ENCODE measurements around the gene EOMES.
A peak's percentile ranks its signal among the peaks of the same experiment; 100 is the strongest.
"Not testable (repeated sequence)": the region's sequence is repeated elsewhere in the genome, so short reads cannot be mapped to it uniquely, and the experiment has no call there.

EOMES gene

GRCh38 chr3:27721717-27722564 is at the start of gene EOMES:
Gene EOMES, minus strand, starts transcription at chr3:27722323. Its CDS starts 29 bp downstream, at chr3:27722294.
- peak; percentile 35 for DNase-seq

GRCh38 chr3:27770384-27770783 is 48.3 kb upstream of the EOMES start:
- DNase-seq, result not testable (repeated sequence)

- DNase-seq, result no peak
Observed at GRCh38 chr3:27767000-27767399, 44.9 kb upstream of the EOMES start.

DNA sequence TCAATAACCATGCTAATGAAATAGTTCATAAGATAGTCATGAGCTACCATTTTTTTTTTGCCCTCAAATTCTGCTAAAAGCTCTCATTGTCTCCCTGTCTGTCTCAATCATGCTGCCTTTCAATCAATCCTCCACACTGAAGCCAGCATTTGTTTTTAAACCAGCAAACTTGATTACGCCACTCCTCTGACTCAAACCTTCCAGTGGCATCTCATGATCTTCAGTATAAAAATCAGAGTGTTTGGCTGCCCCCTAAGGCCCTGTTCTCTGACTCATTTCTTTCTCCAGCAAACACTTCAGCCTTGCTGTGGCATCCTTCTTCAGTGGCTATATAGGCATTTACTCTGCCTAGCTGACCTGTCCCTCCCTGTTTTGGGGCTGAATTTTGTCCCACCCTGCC is 36.0 kb upstream of the EOMES start:
- peak; percentile 56 for DNase-seq

DNA sequence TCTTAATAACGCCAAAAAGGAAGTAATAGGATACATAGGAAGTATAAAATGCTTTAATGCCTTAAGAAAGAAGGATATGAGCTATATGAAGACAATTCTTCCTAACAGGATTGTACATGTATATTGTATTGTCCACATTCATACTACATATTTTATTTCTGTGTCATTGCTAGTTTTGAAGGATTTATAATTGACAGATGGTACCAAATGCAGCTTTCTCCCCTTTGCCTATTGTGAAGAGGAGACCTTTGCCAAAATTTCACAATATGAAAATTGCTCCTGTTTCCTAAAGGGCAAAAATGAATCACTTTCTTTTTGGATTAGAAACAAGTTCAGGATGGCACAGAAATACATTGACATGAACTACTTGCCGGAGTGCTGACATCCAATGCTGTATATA is 34.8 kb upstream of the EOMES start:
- no peak for DNase-seq

- DNase-seq, result no peak
Observed at GRCh38 chr3:27752926-27753325, 30.8 kb upstream of the EOMES start.

DNA sequence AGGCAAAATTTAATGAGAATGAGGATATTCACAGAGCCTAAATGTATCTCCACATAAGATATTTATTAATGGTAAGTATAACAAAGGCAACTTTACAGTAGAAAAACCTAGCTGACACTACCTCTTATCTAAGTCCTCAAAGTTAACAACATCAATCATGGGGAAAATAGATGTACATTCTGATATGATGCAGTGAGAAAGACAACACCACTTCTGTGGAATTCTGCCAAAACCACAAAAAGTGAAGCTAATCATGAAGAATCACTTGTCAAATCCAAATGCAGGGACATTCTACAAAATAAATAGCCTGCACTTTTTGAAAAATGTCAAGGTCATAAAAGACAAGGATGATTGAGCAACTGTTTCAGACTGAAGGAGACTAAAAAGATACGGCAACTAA is 27.5 kb upstream of the EOMES start:
- no peak for DNase-seq

- DNase-seq, result no peak
Observed at GRCh38 chr3:27746838-27747237, 24.7 kb upstream of the EOMES start.

- DNase-seq, result no peak
Observed at GRCh38 chr3:27740854-27741253, 18.7 kb upstream of the EOMES start.

DNA sequence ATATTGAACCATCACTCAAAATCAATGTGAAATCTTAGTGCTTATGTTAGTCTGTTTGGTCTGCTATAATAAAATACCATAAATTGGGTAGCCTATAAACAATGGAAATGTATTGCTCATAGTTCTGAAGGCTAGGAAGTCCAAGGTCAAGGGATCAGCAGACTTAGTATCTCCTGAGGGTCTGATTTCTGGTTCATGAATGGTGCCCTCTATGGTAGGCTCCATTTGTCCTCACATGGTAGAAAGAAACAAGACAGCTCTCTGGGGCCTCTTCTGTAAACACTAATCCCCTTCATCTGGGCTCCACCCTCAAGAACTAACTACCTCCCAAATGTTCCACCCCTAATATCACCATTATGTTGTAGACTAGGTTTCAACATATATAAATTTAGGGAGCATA is 15.0 kb upstream of the EOMES start:
- DNase-seq, result no peak

DNA sequence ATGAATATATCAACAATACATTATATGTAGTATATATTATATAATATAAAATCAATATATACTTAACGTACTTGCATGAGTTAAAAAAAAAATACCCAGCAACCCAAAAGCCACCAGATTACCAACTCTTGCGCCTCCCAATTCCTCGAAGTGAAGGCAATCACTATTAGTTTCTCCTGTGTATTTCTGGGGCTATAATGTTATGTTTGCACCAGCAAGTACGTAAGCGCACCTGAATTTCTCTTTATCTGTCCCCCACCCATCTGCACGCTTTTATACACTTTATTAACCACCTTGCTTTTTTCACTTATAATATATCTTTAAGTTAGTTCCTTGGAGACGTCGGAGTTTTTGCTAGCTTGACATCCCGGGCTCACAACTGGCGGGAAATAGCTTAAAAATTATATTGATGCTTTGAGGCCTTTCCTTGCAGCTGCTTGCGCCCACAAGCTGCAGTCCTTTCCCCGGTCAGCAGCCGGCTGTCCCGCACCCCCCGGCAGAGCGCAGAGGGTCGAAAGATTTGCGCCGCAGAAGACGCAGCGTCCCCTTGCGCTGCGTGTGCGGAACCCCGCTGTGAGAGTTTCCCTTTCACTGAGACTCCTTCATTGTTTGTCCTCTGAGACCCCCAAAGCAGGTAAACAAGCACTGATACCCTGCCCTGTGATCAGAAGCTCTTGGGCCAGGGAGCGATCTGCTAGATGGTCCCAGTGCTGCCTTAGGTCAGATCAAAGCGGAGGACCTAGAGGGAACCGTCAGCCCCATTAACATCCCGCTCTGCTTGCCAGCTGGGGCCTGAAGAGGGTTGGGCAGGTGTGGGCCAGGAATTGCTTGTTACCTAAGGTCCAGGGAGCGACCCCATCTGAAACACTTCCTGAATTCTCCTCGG is 8.9 kb upstream of the EOMES start:
- no peak for DNase-seq

DNA sequence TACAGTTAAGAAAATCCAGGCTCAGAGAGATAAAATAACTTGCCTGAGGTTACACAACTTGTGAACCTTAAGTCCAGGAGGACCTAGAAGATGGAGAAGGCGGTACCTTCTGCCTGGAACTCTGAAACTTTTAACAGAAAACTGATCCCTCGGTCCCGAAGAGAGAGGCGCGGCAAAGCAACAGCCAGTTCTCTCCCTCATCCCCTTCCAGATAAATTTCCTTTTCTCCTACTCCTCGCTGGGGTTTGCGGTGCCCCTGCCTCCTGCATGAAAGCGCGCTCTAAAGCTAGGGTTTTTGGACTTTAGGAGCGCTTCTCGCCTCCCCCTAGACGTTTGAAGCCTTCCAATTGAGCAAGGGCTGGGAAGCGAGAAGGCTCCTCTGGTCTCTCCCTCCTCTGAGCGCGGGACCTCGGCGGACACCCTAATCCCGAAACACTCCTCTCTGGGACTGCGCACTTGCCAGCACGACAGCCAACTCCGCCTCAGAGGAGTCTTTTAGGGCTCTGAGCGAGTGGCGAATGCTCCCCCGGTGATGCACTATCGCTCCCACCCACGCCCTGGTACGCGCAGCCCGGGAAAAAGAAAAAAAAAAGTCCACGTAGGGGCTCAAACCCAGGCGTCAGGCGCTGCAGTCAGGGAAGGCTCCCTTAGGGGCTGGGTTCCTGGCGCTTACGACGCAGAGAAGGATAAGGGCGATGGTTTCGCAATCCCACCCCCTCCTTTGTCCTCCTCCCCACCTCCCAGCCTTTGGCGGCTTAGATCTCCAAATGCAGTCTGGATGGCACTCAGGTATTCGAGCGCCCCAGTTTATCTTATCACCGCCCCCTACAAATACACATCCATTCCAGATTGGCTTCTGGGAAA is 7.9 kb upstream of the EOMES start:
- no peak for DNase-seq

DNA sequence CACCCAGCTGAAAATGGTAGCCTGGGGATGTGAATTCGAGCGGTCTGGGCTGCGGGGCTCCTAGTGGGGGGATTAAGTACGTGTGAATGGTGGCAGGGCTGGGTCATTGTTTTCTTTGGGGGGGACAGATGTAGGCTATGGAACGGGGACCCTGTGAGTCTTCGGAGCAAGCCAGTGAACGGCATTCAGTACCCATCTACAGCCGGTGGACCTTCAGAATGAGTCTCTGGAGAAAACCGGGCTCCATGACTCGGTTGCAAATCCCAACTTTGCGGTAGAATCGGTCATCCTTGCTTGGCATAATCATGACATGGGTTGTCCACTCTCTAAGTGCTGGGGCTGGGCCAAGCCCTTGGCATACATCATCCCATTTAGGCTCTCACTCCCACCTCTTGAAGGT is 7.2 kb upstream of the EOMES start:
- DNase-seq, result no peak

DNA sequence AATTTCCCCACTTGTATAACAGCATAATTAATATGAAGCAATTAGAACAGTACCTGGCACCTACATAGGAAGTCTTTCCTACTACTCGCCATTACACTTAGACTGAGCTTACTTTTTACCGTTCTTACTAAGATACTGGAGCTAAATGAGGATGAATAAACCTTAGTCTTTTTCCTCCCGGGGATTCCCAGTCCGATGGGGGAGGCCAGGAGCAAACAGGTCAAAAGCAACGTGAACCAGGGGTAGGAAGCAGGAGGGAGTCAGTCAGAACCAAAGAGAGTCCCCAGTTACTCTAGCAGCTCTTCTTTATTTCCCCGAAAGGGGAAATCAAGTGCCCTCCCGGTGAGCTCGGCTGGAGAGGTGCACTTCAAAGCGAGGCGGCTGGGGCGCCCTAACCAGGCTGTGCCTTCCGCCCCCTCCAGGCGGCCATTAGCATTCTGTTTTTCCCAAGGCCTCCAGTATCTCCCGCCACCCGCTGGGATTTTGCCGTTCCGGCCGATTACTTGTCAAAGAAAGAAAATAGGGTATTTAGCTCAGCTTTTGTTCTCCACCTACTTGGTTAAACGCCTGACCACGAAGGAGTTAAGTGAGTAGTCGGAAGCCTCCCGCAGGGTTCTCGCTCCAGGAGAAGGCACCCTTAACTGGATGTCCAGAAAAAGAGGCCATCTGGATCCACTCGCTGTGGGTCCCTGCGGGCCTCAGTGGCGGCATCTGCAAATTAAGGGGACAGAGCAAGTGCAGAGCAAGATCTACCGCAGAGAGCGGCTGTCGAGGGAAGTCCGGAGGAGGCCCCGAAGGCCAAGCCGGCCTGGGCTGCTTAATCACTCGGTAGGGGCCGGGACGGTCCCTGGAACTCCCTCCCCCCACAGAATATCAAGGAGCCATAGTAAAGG is 6.3 kb upstream of the EOMES start:
- DNase-seq, result no peak

DNA sequence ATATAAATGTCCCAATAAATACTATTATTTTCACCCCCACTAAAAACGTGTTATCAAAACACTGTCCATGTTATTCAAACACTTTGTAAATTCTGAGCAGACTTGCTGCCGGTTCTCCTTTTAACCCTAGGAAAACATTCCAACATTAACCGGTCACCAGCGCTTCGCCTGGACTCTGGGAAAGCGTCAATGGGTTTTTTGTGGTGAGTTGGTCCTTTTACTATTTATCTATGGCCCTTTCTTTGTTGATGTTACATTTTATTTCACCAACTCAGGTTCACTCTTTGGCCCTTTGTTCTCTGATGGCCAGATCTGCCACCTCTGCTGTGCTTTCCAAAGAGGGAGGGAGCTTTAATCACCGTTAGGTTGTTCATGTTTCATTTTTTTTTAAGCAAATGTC is 4.1 kb upstream of the EOMES start:
- no peak for DNase-seq

- DNase-seq, result no peak
Observed at GRCh38 chr3:27724459-27725197, 2.5 kb upstream of the EOMES start.

GRCh38 chr3:27723815-27724458 is 1.8 kb upstream of the EOMES start:
- DNase-seq, result no peak

- no peak for DNase-seq
Observed at GRCh38 chr3:27723456-27723814, 1.3 kb upstream of the EOMES start.

DNA sequence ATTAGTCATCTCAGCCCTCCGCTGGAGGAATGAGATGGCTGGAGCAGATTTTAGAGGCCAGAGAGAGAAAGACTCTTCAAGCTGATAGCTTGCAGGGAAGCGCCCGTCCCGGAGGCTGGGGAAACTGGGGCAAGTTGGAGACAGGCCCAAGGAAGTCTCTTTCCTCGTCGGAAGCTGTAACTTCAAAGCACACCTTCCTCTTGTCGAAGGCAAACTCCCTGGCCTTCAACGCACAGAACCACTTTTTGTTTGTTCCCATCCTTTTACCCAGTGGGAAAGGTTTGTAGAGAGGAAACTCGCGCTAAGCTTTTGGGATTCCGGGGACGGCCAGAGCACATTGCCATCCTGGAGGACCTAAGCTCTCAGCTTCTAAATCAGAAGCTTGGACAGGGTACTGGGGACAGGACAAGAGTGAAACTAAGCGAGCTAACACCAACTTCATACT is 900 bp upstream of the EOMES start:
- no peak for DNase-seq

DNA sequence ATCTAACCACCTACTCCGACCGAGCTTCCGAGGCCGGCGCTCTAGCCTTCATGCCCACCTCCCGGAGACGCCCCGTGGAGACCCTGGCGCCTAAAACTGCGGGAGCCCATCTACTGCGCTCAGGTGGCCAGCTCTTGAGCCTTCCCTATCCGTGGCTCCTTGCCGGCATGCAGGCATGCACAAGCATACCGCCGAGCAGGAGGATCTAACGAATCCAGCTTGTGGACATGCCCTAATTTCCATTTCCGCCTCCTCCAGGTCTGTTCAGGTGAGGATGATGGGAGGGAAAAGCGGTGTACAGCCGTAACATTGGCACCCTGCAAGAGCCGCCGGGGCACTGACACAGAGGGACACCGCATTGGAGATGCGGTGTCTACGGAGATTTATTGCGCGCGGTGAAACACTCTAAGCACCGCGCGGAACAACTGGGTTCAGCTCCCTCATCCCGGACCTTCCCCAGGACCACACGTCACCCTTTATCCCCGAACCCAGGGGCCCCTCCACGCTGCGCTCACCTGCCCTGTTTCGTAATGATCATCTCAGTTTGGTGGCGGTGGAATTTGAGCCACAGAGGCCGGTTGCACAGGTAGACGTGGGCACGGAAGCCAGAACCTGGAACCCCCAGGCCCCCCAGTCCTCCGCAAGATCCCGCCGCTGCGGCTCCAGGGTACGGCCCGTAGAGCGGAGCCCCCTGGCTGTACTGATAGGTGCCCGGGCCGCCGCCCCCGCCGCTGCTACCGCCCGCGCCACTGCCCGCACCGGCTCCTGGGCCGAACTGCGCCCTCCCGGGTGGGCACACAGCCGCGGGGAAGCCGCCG is 1.0 kb downstream of the EOMES start:
- DNase-seq, result no peak
